Nephron progenitor cell (in vitro differentiated cells): Measurements from ENCODE around the gene RPL19.

Experiments used
- DNase-seq: peaks from one replicate; pipeline ENCODE4 v3.0.0; 2021
- H3K27ac Mint-ChIP-seq: 2 replicates; pipeline ENCODE4 v1.8.0; 2021; ENCODE audit warnings: mild to moderate bottlenecking, moderate library complexity, mixed read lengths
- H3K27me3 Mint-ChIP-seq: 2 replicates; pipeline ENCODE4 v1.8.0; 2021; ENCODE audit warnings: mild to moderate bottlenecking, low read depth, mixed read lengths; ENCODE audit not compliant: poor library complexity
- H3K36me3 Mint-ChIP-seq: 2 replicates; pipeline ENCODE4 v1.8.0; 2021; ENCODE audit warnings: low read depth, mixed read lengths
- H3K4me1 Mint-ChIP-seq: 2 replicates; pipeline ENCODE4 v1.8.0; 2021; ENCODE audit warnings: mixed read lengths
- H3K4me3 Mint-ChIP-seq: 2 replicates; pipeline ENCODE4 v1.8.0; 2021; ENCODE audit warnings: mild to moderate bottlenecking, moderate library complexity, mixed read lengths
- H3K9me3 Mint-ChIP-seq: 2 replicates; pipeline ENCODE4 v1.8.0; 2021; ENCODE audit warnings: mild to moderate bottlenecking, moderate library complexity, mixed read lengths
- TF ChIP-seq, protein P1 (sequence below): fragments of 200-600 bp; sonication (generic); IDR thresholded peaks from 2 replicates; pipeline ENCODE4 v1.5.0; 2021; ENCODE audit warnings: antibody characterized with exemption

RPL19 gene

GRCh38 chr17:39225959-39226683, 26.0 kb downstream of the RPL19 start:
- TF ChIP-seq, protein P1, sequence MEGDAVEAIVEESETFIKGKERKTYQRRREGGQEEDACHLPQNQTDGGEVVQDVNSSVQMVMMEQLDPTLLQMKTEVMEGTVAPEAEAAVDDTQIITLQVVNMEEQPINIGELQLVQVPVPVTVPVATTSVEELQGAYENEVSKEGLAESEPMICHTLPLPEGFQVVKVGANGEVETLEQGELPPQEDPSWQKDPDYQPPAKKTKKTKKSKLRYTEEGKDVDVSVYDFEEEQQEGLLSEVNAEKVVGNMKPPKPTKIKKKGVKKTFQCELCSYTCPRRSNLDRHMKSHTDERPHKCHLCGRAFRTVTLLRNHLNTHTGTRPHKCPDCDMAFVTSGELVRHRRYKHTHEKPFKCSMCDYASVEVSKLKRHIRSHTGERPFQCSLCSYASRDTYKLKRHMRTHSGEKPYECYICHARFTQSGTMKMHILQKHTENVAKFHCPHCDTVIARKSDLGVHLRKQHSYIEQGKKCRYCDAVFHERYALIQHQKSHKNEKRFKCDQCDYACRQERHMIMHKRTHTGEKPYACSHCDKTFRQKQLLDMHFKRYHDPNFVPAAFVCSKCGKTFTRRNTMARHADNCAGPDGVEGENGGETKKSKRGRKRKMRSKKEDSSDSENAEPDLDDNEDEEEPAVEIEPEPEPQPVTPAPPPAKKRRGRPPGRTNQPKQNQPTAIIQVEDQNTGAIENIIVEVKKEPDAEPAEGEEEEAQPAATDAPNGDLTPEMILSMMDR, result no peak
- peak; percentile 99 for DNase-seq
- Mint-ChIP-seq H3K4me1 (peaks cover 66% of the 10 kb centered on the region), H3K27me3 (peaks cover 53% of the 10 kb centered on the region), H3K9me3 (no peaks in the 10 kb centered on the region), H3K36me3 (no peaks in the 10 kb centered on the region), H3K4me3 (peak overlapping the region; percentile 81), H3K27ac (no peak overlapping the region)

- peak overlapping the region; percentile 29 for H3K4me3 Mint-ChIP-seq
- H3K9me3 Mint-ChIP-seq, result no peaks in the 10 kb centered on the region
- H3K27me3 Mint-ChIP-seq, result peaks cover 47% of the 10 kb centered on the region
- DNase-seq, result no peak
- H3K27ac Mint-ChIP-seq, result no peak overlapping the region
- H3K4me1 Mint-ChIP-seq, result peaks cover 79% of the 10 kb centered on the region
- TF ChIP-seq, protein P1, result no peak
- no peaks in the 10 kb centered on the region for H3K36me3 Mint-ChIP-seq
Measured at GRCh38 chr17:39227364-39227919, 27.4 kb downstream of the RPL19 start.

DNA sequence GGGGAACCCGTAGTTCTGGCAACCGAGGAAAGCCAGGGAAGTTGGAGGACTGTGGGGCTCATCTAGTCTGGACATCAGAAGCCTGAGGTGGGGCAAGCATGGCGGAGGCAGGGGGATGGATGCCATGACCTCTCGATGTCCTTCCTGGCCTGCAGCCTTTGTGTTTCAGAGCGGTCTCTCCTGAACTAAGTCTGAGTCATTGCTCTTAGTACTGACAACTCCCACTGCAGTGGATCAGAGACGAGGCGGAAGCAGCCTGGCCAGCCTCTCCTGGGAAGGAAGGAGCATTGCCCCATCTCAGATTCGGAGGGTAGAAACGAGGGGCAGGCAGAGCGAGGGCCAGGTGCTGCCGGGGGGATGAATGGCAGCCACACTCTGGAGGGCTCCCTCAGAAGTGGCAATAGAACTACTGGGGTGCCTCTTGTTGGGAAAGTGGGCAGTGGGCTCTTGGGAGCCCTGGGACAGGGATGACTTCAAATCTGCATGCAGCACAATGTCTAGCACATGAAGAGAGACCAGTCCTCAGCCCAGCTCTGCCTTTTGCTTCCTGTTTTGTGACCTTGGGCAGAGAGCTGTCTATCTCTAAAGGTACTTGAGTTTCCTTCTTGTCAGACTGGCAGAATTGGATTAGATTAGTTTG, 29.3 kb downstream of the RPL19 start:
- Mint-ChIP-seq H3K4me1 (peaks cover 67% of the 10 kb centered on the region), H3K27ac (no peak overlapping the region), H3K9me3 (no peaks in the 10 kb centered on the region), H3K27me3 (peaks cover 28% of the 10 kb centered on the region), H3K36me3 (no peaks in the 10 kb centered on the region), H3K4me3 (peak overlapping the region; percentile 15)
- TF ChIP-seq, protein P1, result no peak
- no peak for DNase-seq

DNA sequence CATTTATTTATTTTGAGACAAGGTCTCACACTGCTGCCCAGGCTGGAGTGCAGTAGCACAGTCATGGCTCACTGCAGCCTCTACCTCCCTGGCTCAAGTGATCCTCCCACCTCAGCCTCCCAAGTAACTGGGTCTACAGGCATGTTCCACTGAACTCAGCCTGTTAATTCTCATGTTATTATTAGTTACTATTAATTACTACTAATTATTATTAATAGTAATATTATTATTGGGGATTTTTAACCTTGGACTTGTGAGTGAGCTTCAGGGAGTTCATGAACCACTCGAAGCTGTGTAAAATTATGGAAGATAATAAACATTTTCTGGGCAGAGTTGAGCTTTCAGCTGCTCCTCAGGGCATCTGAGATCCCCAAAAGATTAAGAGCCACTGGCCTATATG, 30.3 kb downstream of the RPL19 start:
- Mint-ChIP-seq H3K27me3 (peaks cover 19% of the 10 kb centered on the region), H3K4me3 (no peak overlapping the region), H3K27ac (no peak overlapping the region), H3K9me3 (no peaks in the 10 kb centered on the region), H3K4me1 (peaks cover 63% of the 10 kb centered on the region), H3K36me3 (no peaks in the 10 kb centered on the region)
- DNase-seq, result no peak
- TF ChIP-seq, protein P1, result no peak

DNA sequence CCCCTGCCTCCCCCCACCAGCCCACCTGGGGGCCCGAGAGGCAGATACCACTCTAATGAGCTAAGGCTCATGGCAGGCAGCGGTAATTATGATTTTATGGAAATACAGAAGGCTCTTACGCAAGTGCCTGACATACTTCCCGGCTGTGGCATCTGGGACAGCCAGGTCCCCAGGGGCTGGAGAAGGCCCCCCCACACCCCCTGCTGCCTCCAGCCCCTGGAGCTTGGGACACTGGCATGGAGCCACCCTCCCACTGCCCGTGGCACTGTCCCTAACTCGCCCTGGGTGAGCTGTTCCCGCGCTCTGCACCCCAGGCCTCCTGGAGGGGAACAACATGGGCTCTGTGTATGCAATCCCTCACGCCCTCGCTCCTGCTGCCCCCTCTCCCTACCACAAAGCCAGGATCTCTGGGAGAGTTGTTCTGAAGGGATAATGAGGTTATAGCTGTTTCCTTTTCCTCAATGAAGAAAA, 31.0 kb downstream of the RPL19 start:
- Mint-ChIP-seq H3K36me3 (no peaks in the 10 kb centered on the region), H3K9me3 (no peaks in the 10 kb centered on the region), H3K27me3 (peaks cover 12% of the 10 kb centered on the region), H3K4me1 (peaks cover 63% of the 10 kb centered on the region), H3K27ac (no peak overlapping the region), H3K4me3 (no peak overlapping the region)
- TF ChIP-seq, protein P1, result no peak
- no peak for DNase-seq
